Neural progenitor cell (in vitro differentiated cells): ENCODE results near the gene GTPBP1.

ENCODE experiments used
- EZH2phosphoT487 ChIP-seq: fragments of 200-600 bp; sonication (generic); IDR thresholded peaks from 2 replicates; pipeline ENCODE4 v1.6.1; 2017; ENCODE audit warnings: antibody characterized with exemption
- TF ChIP-seq, protein P1 (sequence below): fragments of 200-600 bp; sonication (generic); IDR thresholded peaks from 2 replicates; pipeline ENCODE4 v1.5.1; 2017; ENCODE audit warnings: antibody characterized with exemption, mild to moderate bottlenecking

DNA sequence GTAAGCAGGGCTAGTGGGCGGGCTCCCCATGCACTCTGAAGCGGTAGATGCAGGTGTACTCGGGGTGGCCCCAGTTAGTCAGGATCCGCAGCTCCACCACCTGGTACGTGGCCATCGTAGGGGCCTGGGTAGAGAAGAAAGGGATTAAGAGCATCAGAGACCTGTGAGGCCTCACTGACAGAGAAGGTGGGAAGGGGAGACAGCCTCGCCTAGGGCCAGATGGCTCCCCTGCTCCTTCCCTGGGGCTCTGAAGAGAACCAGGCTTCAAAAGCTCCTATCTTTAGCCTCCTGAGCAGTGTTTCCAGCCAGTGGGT, 30.5 kb downstream of the GTPBP1 start:
- TF ChIP-seq, protein P1, sequence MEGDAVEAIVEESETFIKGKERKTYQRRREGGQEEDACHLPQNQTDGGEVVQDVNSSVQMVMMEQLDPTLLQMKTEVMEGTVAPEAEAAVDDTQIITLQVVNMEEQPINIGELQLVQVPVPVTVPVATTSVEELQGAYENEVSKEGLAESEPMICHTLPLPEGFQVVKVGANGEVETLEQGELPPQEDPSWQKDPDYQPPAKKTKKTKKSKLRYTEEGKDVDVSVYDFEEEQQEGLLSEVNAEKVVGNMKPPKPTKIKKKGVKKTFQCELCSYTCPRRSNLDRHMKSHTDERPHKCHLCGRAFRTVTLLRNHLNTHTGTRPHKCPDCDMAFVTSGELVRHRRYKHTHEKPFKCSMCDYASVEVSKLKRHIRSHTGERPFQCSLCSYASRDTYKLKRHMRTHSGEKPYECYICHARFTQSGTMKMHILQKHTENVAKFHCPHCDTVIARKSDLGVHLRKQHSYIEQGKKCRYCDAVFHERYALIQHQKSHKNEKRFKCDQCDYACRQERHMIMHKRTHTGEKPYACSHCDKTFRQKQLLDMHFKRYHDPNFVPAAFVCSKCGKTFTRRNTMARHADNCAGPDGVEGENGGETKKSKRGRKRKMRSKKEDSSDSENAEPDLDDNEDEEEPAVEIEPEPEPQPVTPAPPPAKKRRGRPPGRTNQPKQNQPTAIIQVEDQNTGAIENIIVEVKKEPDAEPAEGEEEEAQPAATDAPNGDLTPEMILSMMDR, result no peak
- no peak for TF ChIP-seq EZH2phosphoT487
